HG02970 (cell line): Measurements from ENCODE around the gene ARHGDIA.

Experiments
- ATAC-seq: cut with Tn5 transposase; IDR thresholded peaks from one replicate; pipeline ENCODE4 v1.9.1; 2021; ENCODE audit warnings: mild to moderate bottlenecking, moderate library complexity, moderate number of reproducible peaks; ENCODE audit not compliant: unreplicated experiment, low FRiP score

Gene ARHGDIA

DNA sequence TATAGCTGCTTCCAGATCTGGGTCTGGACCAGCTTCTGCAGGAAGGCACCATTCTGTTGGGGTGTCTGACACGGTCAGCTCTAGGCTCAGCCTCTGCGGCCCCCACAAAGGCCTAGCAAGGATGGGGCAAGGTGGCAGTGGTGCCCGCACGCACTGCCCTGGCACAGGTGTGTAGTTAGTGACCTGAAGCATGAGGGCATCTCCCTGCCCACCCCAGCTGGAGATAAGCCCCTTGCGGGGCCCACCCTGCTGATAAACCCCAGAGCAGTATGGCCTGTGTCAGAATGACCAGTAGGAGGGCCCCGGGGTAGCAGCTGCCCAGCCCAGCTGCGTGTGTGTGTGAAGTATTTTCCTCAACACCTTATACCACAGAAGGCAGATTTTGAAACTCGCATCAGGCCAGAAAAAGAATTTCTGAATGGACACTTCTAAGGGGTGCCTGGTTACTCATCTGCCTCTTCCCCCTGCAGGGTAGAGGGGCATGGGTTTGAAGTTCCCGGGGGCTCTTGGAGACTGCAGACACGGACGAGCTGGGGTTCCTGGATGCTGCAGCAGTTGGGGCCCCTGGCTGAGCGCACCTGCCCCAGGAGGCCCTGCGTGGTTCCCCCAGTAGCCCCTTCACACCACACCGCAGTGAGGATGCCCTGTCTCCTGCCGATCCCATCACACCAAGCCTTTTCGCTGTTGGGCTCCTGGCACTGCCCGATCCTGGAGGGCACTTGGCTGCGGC is 4.5 kb downstream of the ARHGDIA start:
- no peak for ATAC-seq

DNA sequence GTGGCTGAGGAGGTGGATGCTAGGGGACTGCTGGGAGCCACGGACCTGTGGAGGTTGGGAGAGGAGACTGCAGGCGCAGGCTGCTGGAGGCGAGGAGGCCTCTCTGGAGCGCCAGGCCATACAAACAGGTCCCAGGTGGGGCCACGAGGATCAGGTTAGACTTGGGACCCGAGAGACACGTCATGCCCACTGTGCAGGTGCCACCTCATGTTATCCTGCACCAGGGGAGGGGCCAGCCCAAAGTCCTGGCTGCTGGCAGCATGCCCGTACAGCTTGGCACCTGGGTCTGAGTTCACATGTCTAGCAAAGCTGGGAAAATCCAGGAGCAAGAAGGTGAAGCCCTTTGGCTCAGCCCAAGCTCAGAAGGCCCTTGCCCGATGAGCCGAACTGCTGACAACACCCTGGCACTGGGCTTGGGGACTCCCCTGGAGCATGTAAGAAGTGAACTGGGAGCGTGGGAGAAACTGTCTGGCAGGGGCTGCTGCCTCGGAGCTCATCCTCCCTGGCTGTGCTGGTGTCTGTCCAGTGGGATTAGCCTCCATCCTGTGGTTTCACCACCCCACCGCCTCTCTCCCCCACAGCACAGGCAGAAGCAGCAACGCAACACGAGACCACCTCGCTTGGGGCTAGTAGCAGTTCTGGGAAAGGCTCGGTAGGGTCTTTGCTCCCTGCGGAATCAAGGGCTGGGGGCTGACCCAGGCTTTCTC is 5.3 kb downstream of the ARHGDIA start:
- ATAC-seq, result no peak

DNA sequence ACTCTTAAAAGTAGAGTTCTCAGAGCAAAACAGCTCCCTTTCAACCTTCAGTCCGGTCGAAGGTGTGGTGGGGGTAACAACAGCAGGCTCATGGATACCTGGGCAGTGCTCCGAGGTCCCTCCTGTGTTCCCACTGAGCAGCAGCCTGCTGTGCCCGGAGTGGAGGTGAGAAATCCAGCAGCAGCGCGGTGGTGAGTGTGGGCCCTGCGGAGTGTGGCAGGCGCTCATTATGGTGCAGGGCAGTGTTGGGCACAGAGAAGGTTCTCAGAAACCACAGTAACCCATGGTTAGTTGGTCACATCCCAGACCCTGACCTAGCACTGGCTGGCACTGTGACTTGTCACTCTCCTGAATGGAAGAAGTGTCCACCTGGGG is 5.8 kb downstream of the ARHGDIA start:
- no peak for ATAC-seq

DNA sequence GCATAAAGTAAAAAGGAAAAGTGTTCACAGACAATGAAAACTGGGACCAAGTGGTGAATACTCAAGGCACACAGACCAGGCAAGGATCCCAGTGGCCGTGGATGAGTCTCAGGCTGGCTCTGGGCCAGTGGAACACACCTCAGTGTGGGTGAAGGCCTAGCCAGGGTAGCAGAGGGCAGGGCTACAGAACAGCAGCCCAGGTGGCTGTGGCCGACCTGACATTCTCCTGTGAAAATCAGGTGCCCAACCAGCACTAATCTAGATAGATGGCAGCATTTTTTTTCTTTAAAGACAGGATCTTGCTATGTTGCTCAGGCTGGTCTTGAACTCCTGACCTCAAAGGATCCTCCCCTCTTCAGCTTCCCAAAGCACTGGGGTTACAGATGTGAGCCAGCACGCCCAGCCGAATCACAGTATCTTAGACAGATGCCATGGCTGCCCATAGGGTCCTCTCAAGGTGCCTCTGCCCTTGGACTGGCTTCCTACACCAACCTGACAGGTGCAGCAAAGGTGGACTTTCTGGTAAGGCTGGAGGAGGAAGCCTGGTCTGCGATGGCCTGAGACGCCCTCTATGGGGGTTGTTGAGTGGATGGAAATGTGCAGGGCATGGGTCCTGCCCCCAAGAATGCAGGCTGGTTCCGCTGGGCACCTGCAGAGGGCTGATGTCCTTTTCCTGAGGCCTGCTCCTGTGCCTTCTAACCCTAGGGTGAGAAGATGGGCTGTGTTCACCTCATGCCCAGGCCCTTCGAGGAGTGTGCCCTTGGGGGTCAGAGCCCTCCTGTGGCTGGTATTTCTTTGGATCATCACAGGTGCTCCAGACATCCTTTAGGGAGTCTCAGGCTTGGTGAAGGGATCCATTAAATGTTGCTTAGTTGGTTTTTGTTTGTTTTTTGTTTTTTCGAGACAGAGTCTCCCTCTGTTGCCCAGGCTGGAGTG is 7.0 kb downstream of the ARHGDIA start:
- no peak for ATAC-seq

DNA sequence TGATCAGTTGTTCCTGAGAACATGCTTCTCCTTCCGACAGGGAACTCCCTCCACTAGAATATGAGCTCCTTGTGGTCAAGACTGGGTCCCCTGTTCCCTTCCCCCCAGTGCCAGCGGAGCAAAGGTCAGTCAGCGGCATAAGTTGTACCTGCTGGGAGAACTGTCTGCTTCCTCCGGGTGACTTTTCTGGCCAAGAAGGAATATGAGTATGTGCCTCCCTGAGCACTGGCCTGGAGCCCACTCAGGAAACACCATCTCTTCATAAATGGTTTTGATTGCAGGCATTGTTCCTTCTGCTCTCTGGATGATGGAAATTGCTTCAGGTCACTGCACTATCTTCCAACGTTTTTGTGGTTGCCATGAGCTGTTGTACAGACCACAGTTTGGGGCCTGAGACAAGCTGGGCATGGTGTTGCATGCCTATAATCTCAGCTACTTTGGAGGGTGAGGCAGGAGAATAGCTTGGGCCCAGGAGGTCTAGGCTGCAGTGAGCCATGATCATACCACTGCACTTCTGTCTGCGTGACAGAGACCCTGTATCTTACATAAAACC is 7.9 kb downstream of the ARHGDIA start:
- no peak for ATAC-seq

DNA sequence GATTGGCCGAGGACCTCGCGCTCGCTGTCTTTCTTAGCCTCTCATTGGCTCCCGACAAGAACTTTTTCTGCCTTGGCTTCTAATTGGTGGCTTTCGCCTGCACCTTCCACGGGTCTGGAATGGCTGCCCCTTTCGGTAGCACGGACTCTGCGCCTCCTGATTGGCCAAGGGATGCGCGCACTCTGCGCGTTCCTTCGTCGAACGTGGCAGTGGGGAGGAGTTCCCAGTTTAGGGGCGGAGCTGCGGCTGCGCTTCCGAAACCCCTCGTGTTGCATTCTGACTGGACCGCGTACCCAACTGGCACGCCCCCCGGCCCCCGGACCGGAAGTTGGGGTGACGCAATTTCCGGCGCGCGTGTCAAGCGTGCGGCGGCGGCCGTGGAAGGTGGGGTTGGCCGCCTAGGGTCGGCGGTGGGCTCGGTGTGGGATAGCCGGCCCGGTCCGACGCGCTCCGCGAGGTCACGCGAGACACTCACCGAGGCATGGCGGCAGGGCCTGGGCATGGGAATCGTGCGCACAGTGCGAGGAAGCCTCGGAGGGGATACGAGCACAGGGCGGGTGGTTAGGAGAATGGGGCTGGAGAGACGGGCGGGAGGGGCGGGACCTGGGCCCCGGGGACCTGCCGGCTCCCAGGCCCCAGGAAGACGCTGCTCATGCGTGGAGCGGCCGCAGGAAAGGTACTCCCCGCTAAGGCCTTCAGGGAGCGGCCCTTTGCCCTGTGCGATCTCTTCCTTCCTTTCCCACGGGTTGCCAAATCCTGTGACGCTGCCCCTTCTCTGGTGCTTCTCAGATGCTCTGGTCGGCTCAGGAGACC is 10.2 kb downstream of the ARHGDIA start:
- ATAC-seq, result peak; percentile 83

DNA sequence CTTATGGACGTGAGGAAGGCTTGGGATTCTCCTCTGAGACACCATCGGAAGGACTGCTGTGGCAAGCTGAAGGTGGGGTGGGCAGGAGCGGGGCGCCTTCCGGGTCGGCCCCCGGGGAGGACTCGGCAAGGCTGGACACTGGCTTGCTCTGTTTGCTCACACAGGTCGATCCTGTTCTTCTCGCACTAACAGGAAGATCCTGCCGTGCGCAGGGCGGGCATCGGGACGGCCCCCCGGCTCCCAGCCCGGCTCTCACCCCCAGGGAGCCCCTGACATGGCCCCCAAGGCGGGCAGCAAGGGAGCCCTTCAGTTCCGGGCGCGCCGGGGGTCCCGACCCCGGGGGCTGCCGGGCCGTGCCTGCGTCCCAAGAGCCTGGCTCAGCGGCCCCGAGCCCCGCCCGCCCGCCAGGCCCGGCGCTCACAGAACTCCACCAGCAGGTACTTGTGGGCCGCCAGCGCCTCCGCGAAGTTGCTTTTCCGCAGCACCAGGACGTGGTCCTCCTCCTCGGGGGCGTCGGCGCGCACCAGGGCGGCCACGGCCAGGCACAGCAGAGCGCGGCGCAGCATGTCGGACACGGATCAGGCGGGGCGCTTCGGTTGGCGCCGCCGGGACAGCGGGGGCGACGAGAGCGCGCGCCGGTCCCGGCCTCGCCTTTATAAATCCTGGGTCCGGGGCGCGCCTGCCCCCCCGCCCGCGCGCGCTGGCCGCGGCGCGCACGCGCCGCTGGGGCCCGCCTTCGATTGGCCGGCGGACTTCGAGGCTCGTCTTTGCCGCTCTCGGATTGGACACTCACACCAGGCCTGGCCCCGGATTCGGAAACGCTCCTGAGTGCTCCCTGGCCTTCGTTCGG is 11.0 kb downstream of the ARHGDIA start, which contains the start of gene P4HB:
P4HB (minus strand) TSS at position 630 of the 850 bp plus-strand sequence; CDS start at position 566, 64 bp downstream.
- ATAC-seq, result peak; percentile 6

DNA sequence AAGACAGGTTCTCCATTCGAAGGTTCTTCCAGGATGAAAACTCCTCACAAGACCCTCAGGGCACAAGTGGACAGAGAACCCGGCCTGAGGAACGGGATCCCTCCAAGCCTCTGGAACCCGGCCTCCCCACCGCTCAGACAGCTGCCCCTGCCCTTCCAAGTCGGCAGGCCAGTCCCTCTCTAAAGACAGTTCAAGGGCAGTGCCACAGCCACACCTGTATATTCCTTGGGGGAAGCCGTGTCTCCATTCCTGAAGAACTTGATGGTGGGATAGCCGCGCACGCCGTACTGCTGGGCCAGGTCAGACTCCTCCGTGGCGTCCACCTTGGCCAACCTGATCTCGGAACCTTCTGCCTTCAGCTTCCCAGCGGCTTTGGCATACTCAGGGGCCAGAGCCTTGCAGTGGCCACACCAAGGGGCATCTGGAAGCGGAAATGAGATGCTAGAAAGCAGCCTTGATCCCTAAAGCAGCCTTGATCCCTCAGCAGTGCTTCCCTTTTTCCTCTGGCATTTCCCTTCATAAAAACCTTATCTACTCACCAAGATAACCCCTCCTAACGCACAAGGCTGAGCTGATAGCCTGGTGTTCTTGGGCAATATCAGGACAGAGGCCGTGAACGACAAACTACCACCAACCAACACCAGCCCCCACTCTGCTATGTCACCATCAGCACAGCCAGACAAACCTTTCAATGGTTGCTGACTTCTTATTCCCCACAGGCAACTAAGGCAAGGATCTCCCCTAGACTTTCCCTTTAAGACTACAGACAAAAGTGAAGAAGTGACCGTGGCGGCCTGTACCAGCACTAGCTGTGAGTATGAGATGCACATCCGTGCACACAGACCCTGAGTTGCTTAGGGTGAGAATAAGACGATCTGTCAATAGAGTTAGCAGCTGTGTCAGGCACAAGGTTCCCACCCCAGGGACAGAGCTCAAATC is 11.9 kb downstream of the ARHGDIA start:
- ATAC-seq, result no peak

DNA sequence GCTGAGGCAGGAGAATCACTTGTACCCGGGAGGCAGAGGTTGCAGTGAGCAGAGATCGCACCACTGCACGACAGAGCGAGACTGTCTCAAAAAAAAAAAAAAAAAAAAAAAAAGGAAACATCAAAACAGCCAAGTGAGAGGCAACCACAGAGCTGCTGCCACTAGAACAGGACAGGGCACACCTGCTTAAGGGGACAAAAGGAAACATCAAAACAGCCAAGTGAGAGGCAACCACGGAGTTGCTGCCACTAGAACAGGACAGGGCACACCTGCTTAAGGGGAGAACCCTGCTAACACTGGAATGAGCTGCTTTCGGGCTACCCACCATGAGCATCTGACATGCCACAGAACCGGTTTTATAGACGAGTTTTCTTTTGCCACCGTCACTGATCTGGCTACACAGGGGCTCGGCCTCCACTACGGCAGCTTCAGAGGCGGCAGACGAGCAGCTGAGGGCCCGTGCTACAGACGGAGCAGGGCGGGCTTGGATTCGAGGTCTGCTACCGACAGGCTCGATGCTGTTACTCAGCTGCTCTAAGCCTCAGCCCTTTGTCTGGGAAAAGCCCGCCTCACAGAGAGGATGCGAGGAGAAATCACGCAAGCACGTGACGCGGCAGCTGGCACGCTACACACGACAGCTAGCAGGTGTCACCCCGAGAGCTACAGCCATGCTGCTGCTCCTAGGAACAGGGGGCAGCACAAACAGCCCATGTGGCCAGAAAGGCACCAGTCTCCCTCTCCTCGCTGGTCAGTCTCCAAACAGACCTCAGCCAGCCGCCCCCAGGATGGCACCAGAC is 12.8 kb downstream of the ARHGDIA start:
- ATAC-seq, result no peak

DNA sequence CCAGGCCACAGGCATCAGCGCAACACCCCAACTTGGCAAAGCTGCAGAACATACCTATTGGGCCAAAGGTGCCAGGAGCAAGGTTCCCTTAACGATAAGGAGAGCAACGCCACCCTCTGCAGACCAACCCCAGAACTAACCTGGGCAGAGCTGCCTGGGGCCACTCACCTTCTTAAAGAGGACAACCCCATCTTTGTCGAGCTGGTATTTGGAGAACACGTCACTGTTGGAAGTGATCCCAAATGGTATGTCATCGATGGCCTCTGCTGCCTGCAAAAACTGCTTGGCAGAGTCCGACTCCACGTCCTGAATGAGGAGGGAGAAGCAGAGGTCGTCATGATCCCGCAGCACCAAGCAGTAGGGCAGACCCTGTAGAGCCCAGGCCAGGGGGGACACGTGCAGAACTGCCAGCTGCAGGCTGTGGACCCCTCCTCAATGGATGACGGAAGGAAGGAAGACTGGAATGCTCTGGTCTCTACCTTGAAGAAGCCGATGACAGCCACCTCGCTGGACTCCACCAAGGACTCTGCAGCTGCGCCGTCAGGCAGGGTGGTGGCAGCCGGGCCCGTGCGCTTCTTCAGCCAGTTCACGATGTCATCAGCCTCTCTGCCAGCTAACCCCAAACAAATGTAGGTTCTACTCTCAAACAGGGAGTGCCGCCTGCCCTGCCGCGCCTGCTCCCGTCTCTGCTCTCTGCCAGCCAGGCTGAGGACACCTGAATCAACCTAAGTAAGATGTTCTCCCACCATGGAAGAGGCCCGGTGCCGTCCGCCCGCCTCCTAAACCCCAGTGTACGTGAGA is 16.0 kb downstream of the ARHGDIA start:
- no peak for ATAC-seq

DNA sequence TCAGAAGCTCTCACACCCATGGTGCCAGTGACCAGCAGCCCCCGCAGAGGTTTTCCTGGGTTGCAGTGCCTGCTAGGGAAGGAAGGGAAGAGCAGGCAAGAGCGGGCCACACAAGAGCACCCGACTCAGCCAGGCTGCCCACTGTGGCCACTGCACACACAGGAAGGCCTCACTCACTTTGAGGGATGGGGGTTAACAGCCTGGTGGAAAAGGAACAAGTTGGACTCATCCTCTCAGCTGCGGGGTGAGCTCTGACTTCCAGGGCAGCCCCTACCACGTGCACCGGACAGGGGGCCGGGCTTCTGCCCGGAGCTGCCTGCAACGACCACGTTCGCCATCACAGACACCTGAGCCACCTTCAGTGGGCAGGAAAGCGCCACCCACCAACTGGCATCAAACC is 18.9 kb downstream of the ARHGDIA start:
- ATAC-seq, result no peak

DNA sequence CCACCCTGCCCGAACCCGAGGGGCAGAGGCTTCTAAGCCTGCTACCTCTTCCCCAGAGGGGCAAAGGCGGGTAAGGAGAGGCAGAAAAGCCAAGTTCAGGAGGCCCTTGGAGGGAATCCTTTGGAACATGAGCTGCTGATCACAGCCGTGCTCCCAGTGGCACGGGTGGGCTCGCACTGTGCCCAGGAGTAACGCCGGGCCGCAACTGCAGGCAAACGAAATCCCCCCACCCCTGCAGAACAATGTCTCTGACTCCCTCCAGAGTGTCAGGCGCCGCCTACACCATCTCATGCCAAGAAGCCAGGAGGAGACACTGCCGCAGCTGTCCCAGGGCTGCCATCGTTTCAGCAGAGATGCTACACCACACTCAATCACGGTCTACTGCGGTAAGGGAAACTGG is 19.7 kb downstream of the ARHGDIA start:
- ATAC-seq, result no peak

DNA sequence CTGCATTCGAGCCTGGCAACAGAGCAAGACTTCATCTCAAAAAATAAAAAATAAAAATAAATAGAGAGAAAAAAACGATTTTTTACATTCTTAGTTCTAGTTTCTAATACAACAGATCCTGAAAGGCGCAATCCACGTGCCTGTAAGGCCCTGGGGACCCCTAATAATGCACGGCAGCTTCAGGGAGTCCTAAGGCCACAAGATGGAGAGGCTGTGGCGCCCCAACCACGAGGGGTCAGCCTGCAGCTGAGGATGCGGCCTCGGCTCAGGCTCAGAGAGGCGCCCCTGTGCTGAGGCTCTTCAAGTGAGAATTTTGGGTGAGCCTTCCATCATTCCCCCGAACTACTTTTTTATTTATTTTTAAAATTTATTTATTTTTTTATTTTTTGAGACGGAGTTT is 21.7 kb downstream of the ARHGDIA start:
- ATAC-seq, result no peak

DNA sequence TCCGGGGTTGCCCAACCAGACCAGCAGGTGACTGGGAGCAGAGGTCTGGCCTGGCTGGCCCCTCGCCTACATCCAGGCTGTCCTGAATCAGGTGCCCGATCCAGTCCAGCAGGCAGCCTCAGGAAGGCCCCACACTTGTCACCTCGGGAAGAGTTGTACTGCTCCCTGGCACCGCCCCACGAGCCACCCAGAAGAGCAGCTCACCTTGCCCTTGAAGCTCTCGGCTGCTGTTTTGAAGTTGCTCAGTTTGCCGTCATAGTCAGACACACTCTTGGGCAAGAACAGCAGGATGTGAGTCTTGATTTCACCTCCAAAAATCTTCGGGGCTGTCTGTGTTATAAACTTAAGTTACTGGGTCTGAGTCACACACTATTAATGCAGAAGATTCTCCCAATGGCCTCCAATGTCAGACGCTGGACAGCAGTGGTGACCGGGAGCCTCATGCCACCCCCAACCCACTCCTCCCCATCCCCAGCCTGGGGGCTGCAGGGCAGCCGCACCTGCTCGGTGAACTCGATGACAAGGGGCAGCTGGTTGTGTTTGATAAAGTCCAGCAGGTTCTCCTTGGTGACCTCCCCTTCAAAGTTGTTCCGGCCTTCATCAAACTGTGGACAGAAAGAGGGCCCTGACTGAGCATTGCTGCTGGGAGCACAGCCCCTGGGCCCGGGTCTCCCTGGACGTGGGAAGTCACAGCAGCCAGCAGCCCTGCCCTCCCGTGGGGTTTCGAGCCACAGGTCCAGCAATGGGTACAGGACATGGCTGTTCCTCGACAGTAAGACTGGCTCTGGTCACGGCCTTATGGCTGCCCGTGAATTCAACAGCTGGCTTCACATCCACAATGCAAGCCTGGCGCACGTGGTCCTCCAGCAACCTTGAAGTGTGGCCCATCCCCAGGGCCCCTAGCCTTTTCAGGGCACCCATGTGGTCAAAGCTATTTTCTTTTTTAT is 24.1 kb downstream of the ARHGDIA start:
- no peak for ATAC-seq
